Activated naive CD8-positive, alpha-beta T cell treated with anti-CD3 and anti-CD28 coated beads, Interleukin-2, amount 50 U/mL, for 16 hours (primary cell): ENCODE data around the gene ACOX3.

Experiments
- DNase-seq: peaks from one replicate; pipeline ENCODE4 v3.0.0-alpha.2; 2020; ENCODE audit warnings: low read depth, low spot score

ACOX3 gene

GRCh38 chr4:8322794-8323704 is 117.5 kb downstream of the ACOX3 start:
- no peak for DNase-seq

GRCh38 chr4:8321771-8322170 is 118.8 kb downstream of the ACOX3 start:
- no peak for DNase-seq

GRCh38 chr4:8321220-8321619 is 119.3 kb downstream of the ACOX3 start:
- DNase-seq = no peak

- no peak for DNase-seq
Observed at GRCh38 chr4:8320386-8320750, 120.2 kb downstream of the ACOX3 start.

- no peak for DNase-seq
Observed at GRCh38 chr4:8319731-8320385, 120.7 kb downstream of the ACOX3 start.

GRCh38 chr4:8319061-8319460 is 121.5 kb downstream of the ACOX3 start:
- no peak for DNase-seq

- DNase-seq = no peak
Observed at GRCh38 chr4:8318509-8318908, 122.0 kb downstream of the ACOX3 start.

GRCh38 chr4:8317474-8317873 is 123.0 kb downstream of the ACOX3 start:
- DNase-seq = no peak

- no peak for DNase-seq
Observed at GRCh38 chr4:8316911-8317351, 123.6 kb downstream of the ACOX3 start.
